OCI-LY7 (cell line): ENCODE data around the gene GLIS1.

ENCODE experiments used
- CTCF ChIP-seq: fragments of 200-600 bp; sonication (generic); conservative IDR thresholded peaks from 2 replicates; pipeline ENCODE4 v1.5.1; 2014; ENCODE audit warnings: mild to moderate bottlenecking, antibody characterized with exemption, low read length, moderate library complexity, mixed read lengths
- EZH2phosphoT487 ChIP-seq: fragments of 200-600 bp; sonication (generic); IDR thresholded peaks from 2 replicates; pipeline ENCODE4 v1.6.1; 2018; ENCODE audit warnings: low read depth, borderline replicate concordance, mild to moderate bottlenecking, mixed run types, antibody characterized with exemption, low read length, moderate library complexity, mixed read lengths

- TF ChIP-seq CTCF, result no peak
- TF ChIP-seq EZH2phosphoT487, result no peak
These were observed 229.2 kb downstream of the GLIS1 start for GRCh38 chr1:53509775-53510174.
